Measurements from ENCODE around the gene SH3BP5. TPM values are rescaled to one million over a fixed set of nuclear protein-coding genes. Genes with fewer than 3 reads are reported as not detected.

SH3BP5 gene
- polyA plus RNA-seq, 1 donor: 12.4 TPM

- no CpG with 5 or more reads among the region's 2 CpGs for WGBS (ENCODE audit: insufficient coverage, low lambda C conversion rate)
- H3K36me3 ChIP-seq (ENCODE audit: control insufficient read depth, insufficient read depth, low read length): no peaks in the 10 kb centered on the region
- no peak for DNase-seq
- H3K27me3 ChIP-seq (ENCODE audit: control insufficient read depth, insufficient read depth, low read length): peaks cover 4% of the 10 kb centered on the region
- H3K9me3 ChIP-seq (ENCODE audit: control insufficient read depth, low read depth, low read length): no peaks in the 10 kb centered on the region
- H3K27ac ChIP-seq (ENCODE audit: low read length): no peak overlapping the region
- H3K4me1 ChIP-seq (ENCODE audit: control insufficient read depth, insufficient read depth, low read length): peaks cover 8% of the 10 kb centered on the region
- H3K4me3 ChIP-seq (ENCODE audit: low read length): no peak overlapping the region
Measured at GRCh38 chr3:15326673-15327072, 5.7 kb downstream of the SH3BP5 start.

DNA sequence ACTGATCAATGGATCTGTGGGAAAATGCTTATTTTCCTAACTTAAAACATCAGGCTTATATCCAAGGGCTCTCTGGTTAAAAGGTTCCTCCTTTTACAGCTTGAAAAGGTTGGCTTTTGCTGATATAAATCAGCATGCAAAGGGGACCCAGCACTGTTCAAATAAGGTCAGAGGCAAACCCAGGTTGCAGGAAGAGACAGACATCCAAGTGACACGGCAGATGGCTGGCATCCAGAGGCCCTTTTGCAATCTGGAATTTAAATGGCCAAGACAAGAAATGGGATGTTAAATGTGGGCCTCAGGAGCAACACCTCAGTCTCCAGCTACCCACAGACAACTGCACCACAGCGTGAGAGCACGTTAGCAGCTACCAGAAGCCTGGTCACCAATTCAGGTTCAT, 6.3 kb downstream of the SH3BP5 start:
- no peak overlapping the region for H3K4me3 ChIP-seq (ENCODE audit: low read length)
- no peaks in the 10 kb centered on the region for H3K27me3 ChIP-seq (ENCODE audit: control insufficient read depth, insufficient read depth, low read length)
- H3K4me1 ChIP-seq (ENCODE audit: control insufficient read depth, insufficient read depth, low read length): peaks cover 8% of the 10 kb centered on the region
- H3K27ac ChIP-seq (ENCODE audit: low read length): no peak overlapping the region
- DNase-seq: no peak
- no peaks in the 10 kb centered on the region for H3K36me3 ChIP-seq (ENCODE audit: control insufficient read depth, insufficient read depth, low read length)
- H3K9me3 ChIP-seq (ENCODE audit: control insufficient read depth, low read depth, low read length): no peaks in the 10 kb centered on the region
- WGBS (ENCODE audit: insufficient coverage, low lambda C conversion rate): 40% methylated on average over 1 of the region's 3 CpGs

DNA sequence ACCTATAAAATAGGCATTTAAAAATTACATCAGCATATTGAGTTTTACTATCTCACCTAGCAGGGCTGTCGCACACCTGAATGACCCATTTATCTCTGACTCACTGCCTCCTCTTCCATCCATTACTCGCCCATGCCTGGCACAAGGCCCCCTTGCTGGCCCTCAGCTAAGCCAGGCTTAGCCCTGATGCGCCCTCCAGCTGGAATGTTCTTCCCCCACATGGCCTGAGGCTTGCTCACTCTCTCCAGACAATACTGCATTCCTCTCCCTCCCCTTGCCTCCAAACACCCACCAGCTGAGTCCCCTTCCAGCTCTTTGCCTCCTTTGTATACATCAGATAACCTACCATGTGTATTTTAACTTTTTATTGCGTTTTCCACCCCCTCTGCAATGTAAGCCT, 7.2 kb downstream of the SH3BP5 start:
- Histone ChIP-seq H3K4me1 (ENCODE audit: control insufficient read depth, insufficient read depth, low read length) (peaks cover 14% of the 10 kb centered on the region), H3K9me3 (ENCODE audit: control insufficient read depth, low read depth, low read length) (no peaks in the 10 kb centered on the region), H3K36me3 (ENCODE audit: control insufficient read depth, insufficient read depth, low read length) (no peaks in the 10 kb centered on the region), H3K27ac (ENCODE audit: low read length) (no peak overlapping the region), H3K4me3 (ENCODE audit: low read length) (no peak overlapping the region), H3K27me3 (ENCODE audit: control insufficient read depth, insufficient read depth, low read length) (no peaks in the 10 kb centered on the region)
- 57% methylated on average over 3 of the region's 4 CpGs for WGBS (ENCODE audit: insufficient coverage, low lambda C conversion rate)
- no peak for DNase-seq

DNA sequence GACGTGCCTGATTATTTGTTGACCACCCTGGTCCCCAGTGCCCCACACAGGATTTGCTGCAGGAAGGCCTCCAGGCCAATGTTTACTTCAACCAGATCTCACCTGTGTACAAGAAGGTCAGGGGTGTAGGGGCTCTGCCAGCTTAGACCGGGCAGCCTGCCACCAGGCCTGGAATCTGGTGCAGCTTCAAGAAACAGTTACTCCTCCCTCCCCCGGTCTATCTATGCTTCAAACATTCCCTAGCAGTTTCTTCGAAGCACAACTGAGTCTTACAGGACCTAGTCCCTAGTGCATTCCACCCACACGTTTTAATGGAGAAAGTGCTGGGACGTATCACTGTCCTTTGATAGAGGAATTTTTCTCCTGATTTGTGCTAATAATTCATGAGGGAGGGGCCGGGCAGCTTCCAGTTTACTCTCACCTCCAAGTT, 8.0 kb downstream of the SH3BP5 start:
- WGBS (ENCODE audit: insufficient coverage, low lambda C conversion rate): no CpG with 5 or more reads among the region's 7 CpGs
- Histone ChIP-seq H3K4me1 (ENCODE audit: control insufficient read depth, insufficient read depth, low read length) (peaks cover 17% of the 10 kb centered on the region), H3K27me3 (ENCODE audit: control insufficient read depth, insufficient read depth, low read length) (no peaks in the 10 kb centered on the region), H3K9me3 (ENCODE audit: control insufficient read depth, low read depth, low read length) (no peaks in the 10 kb centered on the region), H3K27ac (ENCODE audit: low read length) (no peak overlapping the region), H3K4me3 (ENCODE audit: low read length) (no peak overlapping the region), H3K36me3 (ENCODE audit: control insufficient read depth, insufficient read depth, low read length) (no peaks in the 10 kb centered on the region)
- no peak for DNase-seq

GRCh38 chr3:15323063-15323462, 9.3 kb downstream of the SH3BP5 start:
- no CpG with 5 or more reads among the region's 6 CpGs for WGBS (ENCODE audit: insufficient coverage, low lambda C conversion rate)
- DNase-seq: no peak
- Histone ChIP-seq H3K9me3 (ENCODE audit: control insufficient read depth, low read depth, low read length) (no peaks in the 10 kb centered on the region), H3K27me3 (ENCODE audit: control insufficient read depth, insufficient read depth, low read length) (no peaks in the 10 kb centered on the region), H3K36me3 (ENCODE audit: control insufficient read depth, insufficient read depth, low read length) (no peaks in the 10 kb centered on the region), H3K4me1 (ENCODE audit: control insufficient read depth, insufficient read depth, low read length) (peaks cover 26% of the 10 kb centered on the region), H3K27ac (ENCODE audit: low read length) (no peak overlapping the region), H3K4me3 (ENCODE audit: low read length) (no peak overlapping the region)

- Histone ChIP-seq H3K9me3 (ENCODE audit: control insufficient read depth, low read depth, low read length) (no peaks in the 10 kb centered on the region), H3K36me3 (ENCODE audit: control insufficient read depth, insufficient read depth, low read length) (no peaks in the 10 kb centered on the region), H3K27ac (ENCODE audit: low read length) (no peak overlapping the region), H3K4me3 (ENCODE audit: low read length) (no peak overlapping the region), H3K27me3 (ENCODE audit: control insufficient read depth, insufficient read depth, low read length) (no peaks in the 10 kb centered on the region), H3K4me1 (ENCODE audit: control insufficient read depth, insufficient read depth, low read length) (peaks cover 26% of the 10 kb centered on the region)
- 100% methylated on average over 1 of the region's 1 CpG for WGBS (ENCODE audit: insufficient coverage, low lambda C conversion rate)
- no peak for DNase-seq
Measured at GRCh38 chr3:15321349-15321748, 11.0 kb downstream of the SH3BP5 start.

DNA sequence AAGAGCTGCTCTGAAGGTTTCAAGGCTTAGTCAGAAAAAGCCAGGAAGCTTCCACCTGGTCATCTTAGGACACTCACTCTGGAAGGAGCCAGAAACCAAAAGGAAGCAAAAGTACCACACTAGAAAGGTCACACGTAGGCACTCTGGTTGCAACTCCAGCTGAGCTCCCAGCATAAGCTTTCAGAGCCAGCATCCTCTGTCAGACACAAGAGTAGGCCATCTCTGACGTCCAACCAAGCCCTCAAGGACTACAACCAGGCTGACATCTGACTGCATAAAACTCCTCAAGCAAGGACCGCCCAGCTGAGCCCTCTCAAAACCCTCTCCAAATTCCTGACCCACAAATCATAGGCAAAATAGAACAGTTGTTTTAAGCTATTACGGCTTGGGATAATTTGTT, 12.8 kb downstream of the SH3BP5 start:
- no peaks in the 10 kb centered on the region for H3K9me3 ChIP-seq (ENCODE audit: control insufficient read depth, low read depth, low read length)
- H3K27ac ChIP-seq (ENCODE audit: low read length): peak overlapping the region; percentile 46
- no CpG with 5 or more reads among the region's 4 CpGs for WGBS (ENCODE audit: insufficient coverage, low lambda C conversion rate)
- H3K4me1 ChIP-seq (ENCODE audit: control insufficient read depth, insufficient read depth, low read length): peaks cover 18% of the 10 kb centered on the region
- H3K4me3 ChIP-seq (ENCODE audit: low read length): no peak overlapping the region
- no peaks in the 10 kb centered on the region for H3K27me3 ChIP-seq (ENCODE audit: control insufficient read depth, insufficient read depth, low read length)
- peak in 1 of 2 donors; percentile 31 for DNase-seq
- no peaks in the 10 kb centered on the region for H3K36me3 ChIP-seq (ENCODE audit: control insufficient read depth, insufficient read depth, low read length)

GRCh38 chr3:15319136-15319535, 13.2 kb downstream of the SH3BP5 start:
- peak overlapping the region; percentile 46 for H3K27ac ChIP-seq (ENCODE audit: low read length)
- no peaks in the 10 kb centered on the region for H3K36me3 ChIP-seq (ENCODE audit: control insufficient read depth, insufficient read depth, low read length)
- no CpG with 5 or more reads among the region's 2 CpGs for WGBS (ENCODE audit: insufficient coverage, low lambda C conversion rate)
- H3K4me3 ChIP-seq (ENCODE audit: low read length): no peak overlapping the region
- peak in 1 of 2 donors; percentile 65 for DNase-seq
- no peaks in the 10 kb centered on the region for H3K9me3 ChIP-seq (ENCODE audit: control insufficient read depth, low read depth, low read length)
- no peaks in the 10 kb centered on the region for H3K27me3 ChIP-seq (ENCODE audit: control insufficient read depth, insufficient read depth, low read length)
- H3K4me1 ChIP-seq (ENCODE audit: control insufficient read depth, insufficient read depth, low read length): peaks cover 18% of the 10 kb centered on the region

DNA sequence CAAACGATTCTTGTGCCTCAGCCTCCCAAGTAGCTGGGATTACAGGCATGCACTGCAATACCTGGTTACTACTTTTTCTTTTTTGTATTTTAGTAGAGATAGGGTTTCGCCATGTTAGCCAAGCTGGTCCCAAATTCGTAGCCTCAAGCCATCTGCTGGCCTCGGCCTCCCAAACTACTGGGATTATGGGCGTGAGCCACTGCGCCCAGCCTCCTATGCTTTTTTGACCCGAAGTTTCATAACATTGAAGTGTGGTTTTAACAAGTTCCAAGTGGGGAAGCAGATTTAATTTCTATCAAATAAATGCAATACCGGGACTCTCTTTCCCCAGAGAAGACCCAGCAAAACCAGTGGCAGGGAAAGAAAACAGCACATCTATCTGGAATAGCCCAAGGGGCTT, 13.7 kb downstream of the SH3BP5 start:
- no peaks in the 10 kb centered on the region for H3K27me3 ChIP-seq (ENCODE audit: control insufficient read depth, insufficient read depth, low read length)
- H3K27ac ChIP-seq (ENCODE audit: low read length): no peak overlapping the region
- DNase-seq: no peak
- peaks cover 18% of the 10 kb centered on the region for H3K4me1 ChIP-seq (ENCODE audit: control insufficient read depth, insufficient read depth, low read length)
- WGBS (ENCODE audit: insufficient coverage, low lambda C conversion rate): 86% methylated on average over 4 of the region's 8 CpGs
- no peaks in the 10 kb centered on the region for H3K9me3 ChIP-seq (ENCODE audit: control insufficient read depth, low read depth, low read length)
- no peaks in the 10 kb centered on the region for H3K36me3 ChIP-seq (ENCODE audit: control insufficient read depth, insufficient read depth, low read length)
- H3K4me3 ChIP-seq (ENCODE audit: low read length): no peak overlapping the region

DNA sequence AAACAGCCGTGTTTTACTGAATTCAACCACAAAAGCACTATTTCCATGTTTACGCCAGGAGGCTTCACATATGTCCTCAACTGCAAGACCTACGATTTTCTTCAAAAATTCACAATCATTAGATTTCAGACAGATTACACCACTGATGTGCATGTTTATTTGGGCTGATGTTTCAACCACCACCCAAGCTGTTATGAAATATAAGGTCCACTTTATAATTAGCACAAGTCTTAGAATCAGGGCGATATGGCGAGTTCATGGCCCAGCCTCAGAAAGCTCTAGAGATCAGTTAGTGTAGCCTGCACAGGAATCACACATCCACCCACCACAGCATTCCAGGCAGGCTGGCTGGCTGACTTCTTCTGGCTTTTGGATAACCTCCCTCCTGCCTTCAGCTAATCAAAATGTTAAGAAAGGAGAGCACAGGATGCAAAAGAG, 15.4 kb downstream of the SH3BP5 start:
- H3K27me3 ChIP-seq (ENCODE audit: control insufficient read depth, insufficient read depth, low read length): no peaks in the 10 kb centered on the region
- no peak overlapping the region for H3K27ac ChIP-seq (ENCODE audit: low read length)
- H3K4me3 ChIP-seq (ENCODE audit: low read length): no peak overlapping the region
- no peaks in the 10 kb centered on the region for H3K36me3 ChIP-seq (ENCODE audit: control insufficient read depth, insufficient read depth, low read length)
- no peaks in the 10 kb centered on the region for H3K9me3 ChIP-seq (ENCODE audit: control insufficient read depth, low read depth, low read length)
- peaks cover 18% of the 10 kb centered on the region for H3K4me1 ChIP-seq (ENCODE audit: control insufficient read depth, insufficient read depth, low read length)
- 100% methylated on average over 1 of the region's 5 CpGs for WGBS (ENCODE audit: insufficient coverage, low lambda C conversion rate)
- DNase-seq: no peak

GRCh38 chr3:15315003-15315402, 17.4 kb downstream of the SH3BP5 start:
- Histone ChIP-seq H3K27me3 (ENCODE audit: control insufficient read depth, insufficient read depth, low read length) (no peaks in the 10 kb centered on the region), H3K36me3 (ENCODE audit: control insufficient read depth, insufficient read depth, low read length) (no peaks in the 10 kb centered on the region), H3K9me3 (ENCODE audit: control insufficient read depth, low read depth, low read length) (no peaks in the 10 kb centered on the region), H3K4me1 (ENCODE audit: control insufficient read depth, insufficient read depth, low read length) (peaks cover 21% of the 10 kb centered on the region), H3K27ac (ENCODE audit: low read length) (no peak overlapping the region), H3K4me3 (ENCODE audit: low read length) (no peak overlapping the region)
- no CpG with 5 or more reads among the region's 4 CpGs for WGBS (ENCODE audit: insufficient coverage, low lambda C conversion rate)
- DNase-seq: no peak

All from large intestine (tissue), 3 donors.